ENCODE measurements around the gene GCNA. TPM values are rescaled to one million over a fixed set of nuclear protein-coding genes. Genes with fewer than 3 reads are reported as not detected.
"Not testable (repeated sequence)": the region's sequence is repeated elsewhere in the genome, so short reads cannot be mapped to it uniquely, and the experiment has no call there.

GCNA gene
- total RNA-seq, 2 experiments from 2014 or later, result 3.5 to 5.1 TPM

DNA sequence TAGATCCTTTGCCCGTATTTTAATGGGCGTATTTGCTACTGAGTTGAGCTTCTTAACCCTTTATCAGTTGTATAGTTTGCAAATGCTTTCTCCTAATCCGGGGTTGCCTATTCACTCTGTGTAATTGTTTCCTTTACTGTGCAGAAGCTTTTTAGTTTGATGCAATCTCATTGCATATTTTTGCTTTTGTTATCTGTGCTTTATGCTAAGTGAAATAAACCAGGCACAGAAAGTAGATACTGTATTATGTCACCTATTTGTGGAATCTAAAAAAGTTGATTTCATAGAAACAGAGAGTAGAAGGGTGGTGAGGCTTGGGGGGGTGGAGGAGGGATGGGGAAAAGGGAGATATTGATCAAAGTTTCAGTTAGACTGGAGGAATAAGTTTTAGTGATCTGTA, 27.7 kb upstream of the GCNA start:
- peak overlapping the region; percentile 52 for H3K27ac Mint-ChIP-seq
- ATAC-seq (peak; percentile 23), DNase-seq (no peak)
- intact Hi-C loops (cut with micrococcal nuclease), result no loop called here
- H3K4me1 Mint-ChIP-seq (ENCODE audit: low read depth), result peaks cover 38% of the 10 kb centered on the region
- TF ChIP-seq, protein P1, sequence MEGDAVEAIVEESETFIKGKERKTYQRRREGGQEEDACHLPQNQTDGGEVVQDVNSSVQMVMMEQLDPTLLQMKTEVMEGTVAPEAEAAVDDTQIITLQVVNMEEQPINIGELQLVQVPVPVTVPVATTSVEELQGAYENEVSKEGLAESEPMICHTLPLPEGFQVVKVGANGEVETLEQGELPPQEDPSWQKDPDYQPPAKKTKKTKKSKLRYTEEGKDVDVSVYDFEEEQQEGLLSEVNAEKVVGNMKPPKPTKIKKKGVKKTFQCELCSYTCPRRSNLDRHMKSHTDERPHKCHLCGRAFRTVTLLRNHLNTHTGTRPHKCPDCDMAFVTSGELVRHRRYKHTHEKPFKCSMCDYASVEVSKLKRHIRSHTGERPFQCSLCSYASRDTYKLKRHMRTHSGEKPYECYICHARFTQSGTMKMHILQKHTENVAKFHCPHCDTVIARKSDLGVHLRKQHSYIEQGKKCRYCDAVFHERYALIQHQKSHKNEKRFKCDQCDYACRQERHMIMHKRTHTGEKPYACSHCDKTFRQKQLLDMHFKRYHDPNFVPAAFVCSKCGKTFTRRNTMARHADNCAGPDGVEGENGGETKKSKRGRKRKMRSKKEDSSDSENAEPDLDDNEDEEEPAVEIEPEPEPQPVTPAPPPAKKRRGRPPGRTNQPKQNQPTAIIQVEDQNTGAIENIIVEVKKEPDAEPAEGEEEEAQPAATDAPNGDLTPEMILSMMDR (IDR thresholded peaks at IDR 0.05), result no peak
- ChIA-PET POLR2A (interaction anchor here (0.7 to 2.9 kb wide), 9 partner anchors 9 to 66 kb away, joined by 3 to 21 read pairs (median 3); partner anchors contain the start of gene OGT), CTCF (interaction anchor here (1.2 to 2.1 kb wide), 4 partner anchors 16 to 100 kb away, joined by 3 to 6 read pairs (median 4); partner anchors contain the start of gene OGT)
- peaks cover 58% of the 10 kb centered on the region for H3K36me3 Mint-ChIP-seq (ENCODE audit: low read depth)
- H3K27me3 Mint-ChIP-seq, result no peaks in the 10 kb centered on the region
- no peak overlapping the region for H3K4me3 Mint-ChIP-seq
- no peaks in the 10 kb centered on the region for H3K9me3 Mint-ChIP-seq

- no peaks in the 10 kb centered on the region for H3K9me3 Mint-ChIP-seq
- H3K4me3 Mint-ChIP-seq, result no peak overlapping the region
- TF ChIP-seq, protein P1 (IDR thresholded peaks at IDR 0.05), result no peak
- DNase-seq (no peak), ATAC-seq (no peak)
- peaks cover 15% of the 10 kb centered on the region for H3K4me1 Mint-ChIP-seq (ENCODE audit: low read depth)
- intact Hi-C loops (cut with micrococcal nuclease), result no loop called here
- ChIA-PET CTCF (interaction anchor here (1.4 to 1.9 kb wide), 3 partner anchors 11 to 23 kb away, joined by 3 to 5 read pairs (median 5); partner anchors contain the start of gene OGT), POLR2A (interaction anchor here (1.0 to 1.2 kb wide), 2 partner anchors 14 to 64 kb away, joined by 3 to 4 read pairs; no protein-coding TSS in a partner anchor)
- no peaks in the 10 kb centered on the region for H3K27me3 Mint-ChIP-seq
- peak overlapping the region; percentile 74 for H3K27ac Mint-ChIP-seq
- H3K36me3 Mint-ChIP-seq (ENCODE audit: low read depth), result peaks cover 46% of the 10 kb centered on the region
Observed at GRCh38 chrX:71556036-71556435, 22.2 kb upstream of the GCNA start.

DNA sequence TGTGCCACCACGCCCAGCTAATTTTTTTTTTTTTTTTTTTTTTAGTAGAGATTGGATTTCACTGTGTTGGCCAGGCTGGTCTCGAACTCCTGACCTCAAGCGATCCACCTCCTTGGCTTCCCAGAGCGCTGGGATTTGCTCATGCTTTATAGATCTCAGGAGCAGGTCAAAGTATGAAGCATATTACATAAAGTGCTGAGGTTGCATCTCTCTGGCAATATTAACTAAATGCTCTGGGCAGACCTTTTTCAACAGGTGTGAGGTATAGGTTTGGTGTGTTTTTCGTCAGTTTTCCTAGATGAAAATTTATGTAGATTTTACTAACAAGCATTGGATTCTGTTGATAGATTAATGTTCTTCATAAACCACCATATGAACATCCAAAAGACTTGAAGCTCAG, 19.3 kb upstream of the GCNA start:
- peaks cover 56% of the 10 kb centered on the region for H3K36me3 Mint-ChIP-seq (ENCODE audit: low read depth)

DNA sequence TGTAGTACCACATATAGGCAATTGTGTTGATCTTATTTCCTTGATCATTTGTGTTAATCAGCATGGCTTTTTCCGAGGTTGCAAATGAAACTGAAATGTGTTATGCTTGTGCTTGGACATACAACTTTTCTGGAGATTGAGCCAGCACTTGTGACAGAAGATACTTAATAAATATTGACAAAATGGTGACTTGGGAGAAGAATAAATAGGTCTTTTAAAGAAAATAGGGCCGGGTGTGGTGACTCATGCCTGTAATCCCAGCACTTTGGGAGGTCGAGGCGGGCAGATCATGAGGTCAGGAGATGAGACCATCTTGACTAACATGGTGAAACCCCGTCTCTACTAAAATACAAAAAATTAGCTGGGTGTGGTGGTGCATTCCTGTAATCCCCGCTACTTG, 18.5 kb upstream of the GCNA start:
- H3K27ac Mint-ChIP-seq; H3K27me3 Mint-ChIP-seq; DNase-seq; intact Hi-C loops (cut with micrococcal nuclease); H3K4me3 Mint-ChIP-seq; H3K9me3 Mint-ChIP-seq; CTCF ChIA-PET; POLR2A ChIA-PET; ATAC-seq: not testable (repeated sequence)
- Mint-ChIP-seq H3K4me1 (ENCODE audit: low read depth) (peaks cover 12% of the 10 kb centered on the region), H3K36me3 (ENCODE audit: low read depth) (peaks cover 59% of the 10 kb centered on the region)

More for the DNA sequence above, 19.3 kb upstream of the GCNA start:
- H3K27ac Mint-ChIP-seq, result no peak overlapping the region
- DNase-seq (no peak), ATAC-seq (no peak)
- peaks cover 14% of the 10 kb centered on the region for H3K4me1 Mint-ChIP-seq (ENCODE audit: low read depth)
- POLR2A ChIA-PET, result interaction anchor here (1.1 kb wide), 1 partner anchor 58 kb away, joined by 3 read pairs; no protein-coding TSS in a partner anchor
- H3K9me3 Mint-ChIP-seq, result no peaks in the 10 kb centered on the region
- intact Hi-C loops (cut with micrococcal nuclease), result no loop called here
- TF ChIP-seq, protein P1 (IDR thresholded peaks at IDR 0.05), result no peak
- CTCF ChIA-PET, result no interaction called here
- H3K27me3 Mint-ChIP-seq, result no peaks in the 10 kb centered on the region
- no peak overlapping the region for H3K4me3 Mint-ChIP-seq

GRCh38 chrX:71563921-71564320, 14.3 kb upstream of the GCNA start:
- H3K27ac Mint-ChIP-seq, result no peak overlapping the region
- H3K4me1 Mint-ChIP-seq (ENCODE audit: low read depth), result peaks cover 2% of the 10 kb centered on the region
- ChIA-PET POLR2A (interaction anchor here (0.5 to 1.9 kb wide), 5 partner anchors 10 to 367 kb away, joined by 3 to 4 read pairs (median 3); partner anchors contain the start of gene OGT), CTCF (interaction anchor here (1.0 to 1.4 kb wide), 5 partner anchors 13 to 137 kb away, joined by 3 read pairs; no protein-coding TSS in a partner anchor)
- TF ChIP-seq, protein P1 (IDR thresholded peaks at IDR 0.05), result no peak
- H3K4me3 Mint-ChIP-seq, result no peak overlapping the region
- no peaks in the 10 kb centered on the region for H3K9me3 Mint-ChIP-seq
- H3K36me3 Mint-ChIP-seq (ENCODE audit: low read depth), result peaks cover 64% of the 10 kb centered on the region
- intact Hi-C loops (cut with micrococcal nuclease), result no loop called here
- DNase-seq, result no peak
- H3K27me3 Mint-ChIP-seq, result no peaks in the 10 kb centered on the region
- no peak for ATAC-seq

All from activated CD8-positive, alpha-beta T cell treated with anti-CD3 and anti-CD28 coated beads for 36 hours (primary cell).